ENCODE measurements around the gene C2CD2L. TPM values are rescaled to one million over a fixed set of nuclear protein-coding genes. Genes with fewer than 3 reads are reported as not detected.

The C2CD2L gene
- total and polyA plus RNA-seq, 4 donors: 2.5 to 6.3 (median 4.8) TPM

DNA sequence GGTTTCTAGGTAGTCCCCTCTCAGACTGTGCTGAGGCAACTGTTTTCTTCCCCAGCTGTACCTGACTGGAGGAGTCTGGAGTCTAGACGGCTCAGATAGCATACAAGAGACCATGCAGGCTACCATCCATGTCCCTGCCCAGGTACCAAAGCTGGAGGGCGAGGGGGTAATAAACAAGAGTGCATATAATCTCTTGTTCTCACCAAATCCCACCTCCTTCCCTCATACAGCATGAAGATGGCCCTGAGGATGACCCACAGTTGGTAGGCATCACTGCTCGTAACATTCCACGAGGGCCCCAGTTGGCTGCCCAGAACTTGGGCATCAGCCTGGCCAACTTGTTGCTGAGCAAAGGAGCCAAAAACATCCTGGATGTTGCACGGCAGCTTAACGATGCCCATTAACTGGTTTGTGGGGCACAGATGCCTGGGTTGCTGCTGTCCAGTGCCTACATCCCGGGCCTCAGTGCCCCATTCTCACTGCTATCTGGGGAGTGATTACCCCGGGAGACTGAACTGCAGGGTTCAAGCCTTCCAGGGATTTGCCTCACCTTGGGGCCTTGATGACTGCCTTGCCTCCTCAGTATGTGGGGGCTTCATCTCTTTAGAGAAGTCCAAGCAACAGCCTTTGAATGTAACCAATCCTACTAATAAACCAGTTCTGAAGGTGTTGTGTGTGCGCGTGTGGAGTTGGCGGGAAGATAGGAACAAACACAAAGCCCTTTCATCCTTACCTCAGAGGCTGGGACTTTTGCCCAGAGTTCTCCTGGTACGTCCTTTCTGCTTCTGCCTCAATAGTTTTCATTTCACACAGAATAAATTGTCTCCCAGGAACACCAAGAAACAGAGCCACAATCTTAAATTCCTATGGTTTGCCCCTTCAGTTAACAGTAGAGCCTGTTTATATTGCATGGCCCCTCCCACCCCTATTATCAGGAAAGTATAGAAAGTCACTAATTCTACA is 14.0 kb upstream of the C2CD2L start:
- Histone ChIP-seq H3K9ac (ENCODE audit: low read depth in 1 of 2, low read length in 2 of 2) (peak overlapping the region; percentile 70 to 75), H3K4me3 (ENCODE audit: low read depth in 1 of 3, low read length in 3 of 3) (peak overlapping the region in 1 of 3 donors; percentile 75), H3K27ac (ENCODE audit: low read depth in 1 of 2, low read length in 2 of 2) (no peak overlapping the region), H3K36me3 (ENCODE audit: control insufficient read depth in 4 of 4, insufficient read depth in 3 of 4, low read depth in 1 of 4, low read length in 3 of 4) (peaks cover 5 to 20% (median 9%) of the 10 kb centered on the region in 4 donors), H3K27me3 (ENCODE audit: control insufficient read depth in 4 of 4, insufficient read depth in 4 of 4, low read length in 3 of 4) (no peaks in the 10 kb centered on the region), H3K9me3 (ENCODE audit: control insufficient read depth in 4 of 4, low read length in 3 of 4) (no peaks in the 10 kb centered on the region), H3K4me1 (ENCODE audit: control insufficient read depth in 4 of 4, insufficient read depth in 4 of 4, low read length in 3 of 4) (peaks cover 0 to 28% (median 15%) of the 10 kb centered on the region in 4 donors)
- DNase-seq (ENCODE audit: low spot score): peak; percentile 52
- peak in 1 of 2 donors; percentile 14 for TF ChIP-seq HNF4A (conservative IDR thresholded peaks at IDR 0.05)
- no peak for TF ChIP-seq SP1 (IDR thresholded peaks at IDR 0.05)
- TF ChIP-seq, protein P1, sequence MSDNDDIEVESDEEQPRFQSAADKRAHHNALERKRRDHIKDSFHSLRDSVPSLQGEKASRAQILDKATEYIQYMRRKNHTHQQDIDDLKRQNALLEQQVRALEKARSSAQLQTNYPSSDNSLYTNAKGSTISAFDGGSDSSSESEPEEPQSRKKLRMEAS (IDR thresholded peaks at IDR 0.05): no peak
- TF ChIP-seq ATF3 (IDR thresholded peaks at IDR 0.05): no peak
- TF ChIP-seq TAF1 (conservative IDR thresholded peaks at IDR 0.05): no peak
- 62% methylated on average over 12 of the region's 12 CpGs for WGBS

GRCh38 chr11:119093942-119094815 is 13.0 kb upstream of the C2CD2L start:
- TF ChIP-seq, protein P1 (IDR thresholded peaks at IDR 0.05): no peak
- TF ChIP-seq HNF4G (IDR thresholded peaks at IDR 0.05) (no peak), TAF1 (conservative IDR thresholded peaks at IDR 0.05) (no peak), HNF4A (conservative IDR thresholded peaks at IDR 0.05) (no peak), GABPA (IDR thresholded peaks at IDR 0.05 in 1 of 2, conservative IDR thresholded peaks at IDR 0.05 in 1 of 2) (no peak), FOXA2 (IDR thresholded peaks at IDR 0.05) (no peak), FOXA1 (IDR thresholded peaks at IDR 0.05) (no peak), CTCF (IDR thresholded peaks at IDR 0.05; ENCODE audit: low read depth, low read length, missing input control) (no peak), RXRA (IDR thresholded peaks at IDR 0.05) (no peak), SP1 (IDR thresholded peaks at IDR 0.05) (no peak), YY1 (IDR thresholded peaks at IDR 0.05) (no peak), ATF3 (IDR thresholded peaks at IDR 0.05) (no peak), JUND (IDR thresholded peaks at IDR 0.05) (no peak), EGR1 (IDR thresholded peaks at IDR 0.05; ENCODE audit: low read depth in 2 of 2) (no peak)
- TF ChIP-seq, protein P2, sequence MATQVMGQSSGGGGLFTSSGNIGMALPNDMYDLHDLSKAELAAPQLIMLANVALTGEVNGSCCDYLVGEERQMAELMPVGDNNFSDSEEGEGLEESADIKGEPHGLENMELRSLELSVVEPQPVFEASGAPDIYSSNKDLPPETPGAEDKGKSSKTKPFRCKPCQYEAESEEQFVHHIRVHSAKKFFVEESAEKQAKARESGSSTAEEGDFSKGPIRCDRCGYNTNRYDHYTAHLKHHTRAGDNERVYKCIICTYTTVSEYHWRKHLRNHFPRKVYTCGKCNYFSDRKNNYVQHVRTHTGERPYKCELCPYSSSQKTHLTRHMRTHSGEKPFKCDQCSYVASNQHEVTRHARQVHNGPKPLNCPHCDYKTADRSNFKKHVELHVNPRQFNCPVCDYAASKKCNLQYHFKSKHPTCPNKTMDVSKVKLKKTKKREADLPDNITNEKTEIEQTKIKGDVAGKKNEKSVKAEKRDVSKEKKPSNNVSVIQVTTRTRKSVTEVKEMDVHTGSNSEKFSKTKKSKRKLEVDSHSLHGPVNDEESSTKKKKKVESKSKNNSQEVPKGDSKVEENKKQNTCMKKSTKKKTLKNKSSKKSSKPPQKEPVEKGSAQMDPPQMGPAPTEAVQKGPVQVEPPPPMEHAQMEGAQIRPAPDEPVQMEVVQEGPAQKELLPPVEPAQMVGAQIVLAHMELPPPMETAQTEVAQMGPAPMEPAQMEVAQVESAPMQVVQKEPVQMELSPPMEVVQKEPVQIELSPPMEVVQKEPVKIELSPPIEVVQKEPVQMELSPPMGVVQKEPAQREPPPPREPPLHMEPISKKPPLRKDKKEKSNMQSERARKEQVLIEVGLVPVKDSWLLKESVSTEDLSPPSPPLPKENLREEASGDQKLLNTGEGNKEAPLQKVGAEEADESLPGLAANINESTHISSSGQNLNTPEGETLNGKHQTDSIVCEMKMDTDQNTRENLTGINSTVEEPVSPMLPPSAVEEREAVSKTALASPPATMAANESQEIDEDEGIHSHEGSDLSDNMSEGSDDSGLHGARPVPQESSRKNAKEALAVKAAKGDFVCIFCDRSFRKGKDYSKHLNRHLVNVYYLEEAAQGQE (IDR thresholded peaks at IDR 0.05): no peak
- TF ChIP-seq, protein P3, sequence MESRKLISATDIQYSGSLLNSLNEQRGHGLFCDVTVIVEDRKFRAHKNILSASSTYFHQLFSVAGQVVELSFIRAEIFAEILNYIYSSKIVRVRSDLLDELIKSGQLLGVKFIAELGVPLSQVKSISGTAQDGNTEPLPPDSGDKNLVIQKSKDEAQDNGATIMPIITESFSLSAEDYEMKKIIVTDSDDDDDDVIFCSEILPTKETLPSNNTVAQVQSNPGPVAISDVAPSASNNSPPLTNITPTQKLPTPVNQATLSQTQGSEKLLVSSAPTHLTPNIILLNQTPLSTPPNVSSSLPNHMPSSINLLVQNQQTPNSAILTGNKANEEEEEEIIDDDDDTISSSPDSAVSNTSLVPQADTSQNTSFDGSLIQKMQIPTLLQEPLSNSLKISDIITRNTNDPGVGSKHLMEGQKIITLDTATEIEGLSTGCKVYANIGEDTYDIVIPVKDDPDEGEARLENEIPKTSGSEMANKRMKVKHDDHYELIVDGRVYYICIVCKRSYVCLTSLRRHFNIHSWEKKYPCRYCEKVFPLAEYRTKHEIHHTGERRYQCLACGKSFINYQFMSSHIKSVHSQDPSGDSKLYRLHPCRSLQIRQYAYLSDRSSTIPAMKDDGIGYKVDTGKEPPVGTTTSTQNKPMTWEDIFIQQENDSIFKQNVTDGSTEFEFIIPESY (IDR thresholded peaks at IDR 0.05): no peak
- Histone ChIP-seq H3K27ac (ENCODE audit: low read depth in 1 of 2, low read length in 2 of 2) (peak overlapping the region; percentile 80 to 89), H3K4me1 (ENCODE audit: control insufficient read depth in 4 of 4, insufficient read depth in 4 of 4, low read length in 3 of 4) (peaks cover 0 to 28% (median 15%) of the 10 kb centered on the region in 4 donors), H3K9ac (ENCODE audit: low read depth in 1 of 2, low read length in 2 of 2) (peak overlapping the region; percentile 70 to 75), H3K36me3 (ENCODE audit: control insufficient read depth in 4 of 4, insufficient read depth in 3 of 4, low read depth in 1 of 4, low read length in 3 of 4) (peaks cover 5 to 23% (median 12%) of the 10 kb centered on the region in 4 donors), H3K27me3 (ENCODE audit: control insufficient read depth in 4 of 4, insufficient read depth in 4 of 4, low read length in 3 of 4) (no peaks in the 10 kb centered on the region), H3K4me3 (ENCODE audit: low read depth in 1 of 3, low read length in 3 of 3) (peak overlapping the region; percentile 59 to 75 (median 71)), H3K9me3 (ENCODE audit: control insufficient read depth in 4 of 4, low read length in 3 of 4) (no peaks in the 10 kb centered on the region)
- 2% methylated on average over 81 of the region's 81 CpGs for WGBS
- DNase-seq (ENCODE audit: low spot score): peak; percentile 66

Data from liver (tissue), 9 donors.